ENCODE measurements around the gene FOXO3. TPM values are rescaled to one million over a fixed set of nuclear protein-coding genes. Genes with fewer than 3 reads are reported as not detected.

FOXO3 gene
- total and polyA plus RNA-seq, 5 donors from 2014 or later = 16.9 to 24.2 (median 23.3) TPM

DNA sequence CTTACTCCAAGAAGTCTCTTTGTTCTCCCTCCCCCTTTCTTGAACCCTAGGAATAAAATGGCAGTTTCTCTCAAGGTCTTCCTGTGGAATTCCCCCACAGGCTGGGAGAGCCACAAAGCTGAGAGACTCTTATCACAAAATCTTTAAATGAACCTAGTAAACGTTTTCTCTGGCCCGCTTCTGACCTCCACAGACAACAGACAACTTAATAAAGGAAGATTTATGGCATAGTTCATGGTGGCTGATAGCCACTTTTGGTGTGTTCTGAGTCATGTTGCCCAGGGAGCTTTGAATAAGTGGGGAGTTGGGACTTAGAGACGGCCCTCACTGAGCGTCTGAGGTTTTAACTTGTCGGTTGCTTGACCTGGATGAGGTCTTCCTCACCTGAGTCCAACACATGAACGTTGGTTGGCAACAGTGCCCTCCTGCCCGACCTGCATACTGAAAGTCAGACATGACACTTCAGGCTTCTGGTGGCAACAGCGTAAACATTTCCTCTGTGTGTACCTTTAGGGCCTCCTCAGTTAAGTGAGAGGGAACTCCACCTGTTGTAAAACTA lies 124.1 kb downstream of the FOXO3 start:
- Mint-ChIP-seq H3K4me3 (no peak overlapping the region), H3K36me3 (peaks cover 37% of the 10 kb centered on the region), H3K4me1 (peaks cover 0 to 12% (median 8%) of the 10 kb centered on the region in 4 donors), H3K27ac (peak overlapping the region in 1 of 3 donors; percentile 6), H3K27me3 (no peaks in the 10 kb centered on the region), H3K9me3 (peaks cover 0 to 2% (median 0%) of the 10 kb centered on the region in 7 donors)
- no peaks in the 10 kb centered on the region for H3K27me3 ChIP-seq (ENCODE audit: control insufficient read depth, insufficient read depth, low read length)
- DNase-seq (no peak), ATAC-seq (ENCODE audit: low read depth in 2 of 2) (no peak)
- no peaks in the 10 kb centered on the region for H3K9me3 ChIP-seq (ENCODE audit: control insufficient read depth in 2 of 2, low read length in 2 of 2)
- H3K27ac ChIP-seq (ENCODE audit: insufficient read depth, low read length, poor library complexity, severe bottlenecking) = no peak overlapping the region
- H3K36me3 ChIP-seq (ENCODE audit: control insufficient read depth, insufficient read depth, low read length) = peaks cover 6% of the 10 kb centered on the region
- H3K4me1 ChIP-seq (ENCODE audit: control insufficient read depth, insufficient read depth, low read length, poor library complexity, severe bottlenecking) = no peaks in the 10 kb centered on the region
- H3K4me3 ChIP-seq (ENCODE audit: low read depth, low read length) = no peak overlapping the region

DNA sequence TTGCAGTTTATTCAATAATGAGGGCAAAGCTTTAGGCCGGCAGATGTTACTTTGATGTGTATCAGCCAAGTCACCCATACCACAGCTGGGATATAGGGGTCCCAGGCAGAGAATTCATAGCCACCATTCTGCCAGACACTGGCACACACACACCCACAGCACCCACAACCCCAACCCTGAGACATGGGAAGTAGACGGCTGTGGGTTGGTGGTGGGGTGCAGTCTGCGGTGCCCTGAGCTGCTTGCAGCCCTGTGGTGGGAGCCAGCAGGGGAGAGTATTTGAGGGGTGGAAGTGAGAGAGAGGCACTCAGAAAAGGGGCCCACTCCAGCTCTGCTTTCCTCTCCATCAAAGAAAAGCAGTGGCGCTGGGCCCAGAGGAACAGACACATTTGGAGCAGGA lies 125.3 kb downstream of the FOXO3 start:
- H3K27ac Mint-ChIP-seq = peak overlapping the region in 1 of 3 donors; percentile 3
- peaks cover 0 to 2% (median 0%) of the 10 kb centered on the region in 7 donors for H3K9me3 Mint-ChIP-seq
- H3K27me3 Mint-ChIP-seq = no peaks in the 10 kb centered on the region
- Histone ChIP-seq H3K27ac (ENCODE audit: insufficient read depth, low read length, poor library complexity, severe bottlenecking) (no peak overlapping the region), H3K4me3 (ENCODE audit: low read depth, low read length) (no peak overlapping the region), H3K4me1 (ENCODE audit: control insufficient read depth, insufficient read depth, low read length, poor library complexity, severe bottlenecking) (no peaks in the 10 kb centered on the region), H3K27me3 (ENCODE audit: control insufficient read depth, insufficient read depth, low read length) (no peaks in the 10 kb centered on the region), H3K9me3 (ENCODE audit: control insufficient read depth in 2 of 2, low read length in 2 of 2) (no peaks in the 10 kb centered on the region), H3K36me3 (ENCODE audit: control insufficient read depth, insufficient read depth, low read length) (peaks cover 6% of the 10 kb centered on the region)
- ATAC-seq (ENCODE audit: low read depth in 2 of 2) = no peak
- H3K36me3 Mint-ChIP-seq = peaks cover 26% of the 10 kb centered on the region
- H3K4me3 Mint-ChIP-seq = no peak overlapping the region
- peaks cover 0 to 17% (median 10%) of the 10 kb centered on the region in 4 donors for H3K4me1 Mint-ChIP-seq
- no peak for DNase-seq

DNA sequence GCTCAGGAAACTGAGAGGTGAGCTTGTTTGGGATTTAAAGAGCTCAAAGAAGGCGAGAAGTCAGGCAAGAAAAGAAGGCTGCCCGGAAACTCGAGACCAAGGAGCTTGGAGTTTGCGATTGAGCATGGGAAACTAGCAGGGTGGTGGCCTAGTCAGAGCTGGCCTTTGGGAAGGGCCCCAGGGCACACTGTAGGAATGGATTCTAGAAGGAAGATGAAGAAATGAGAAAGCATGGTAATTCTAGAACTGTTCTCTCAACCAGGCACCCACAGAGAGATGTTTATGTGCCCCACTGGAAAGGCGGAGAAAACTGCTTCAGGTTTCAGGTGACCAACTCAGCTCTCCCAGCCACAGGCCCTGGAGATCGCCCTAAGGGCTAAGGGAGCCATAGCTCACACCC lies 126.2 kb downstream of the FOXO3 start:
- peaks cover 6% of the 10 kb centered on the region for H3K36me3 ChIP-seq (ENCODE audit: control insufficient read depth, insufficient read depth, low read length)
- DNase-seq = no peak

DNA sequence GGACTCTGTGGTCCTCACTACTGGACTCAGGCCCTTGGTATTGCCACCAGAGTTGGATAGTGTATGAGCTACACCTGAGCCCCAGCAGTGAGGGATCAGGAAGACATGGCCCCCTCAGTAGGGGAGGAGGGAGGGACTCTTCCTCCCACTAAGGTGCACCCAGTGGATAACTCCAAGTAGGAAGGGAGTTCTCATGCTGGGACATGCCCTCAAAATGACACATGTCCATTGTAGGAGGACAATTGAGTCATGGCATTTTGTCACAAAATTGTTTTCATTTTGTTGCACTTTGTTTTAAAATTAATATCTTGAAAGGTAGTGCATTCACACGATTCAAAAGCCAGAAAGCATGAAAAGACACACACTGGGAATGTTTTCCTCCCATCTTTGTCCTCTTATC lies 127.2 kb downstream of the FOXO3 start:
- H3K4me3 Mint-ChIP-seq = no peak overlapping the region
- no peak overlapping the region for H3K4me3 ChIP-seq (ENCODE audit: low read depth, low read length)
- H3K27me3 ChIP-seq (ENCODE audit: control insufficient read depth, insufficient read depth, low read length) = no peaks in the 10 kb centered on the region
- no peaks in the 10 kb centered on the region for H3K4me1 ChIP-seq (ENCODE audit: control insufficient read depth, insufficient read depth, low read length, poor library complexity, severe bottlenecking)
- peaks cover 20% of the 10 kb centered on the region for H3K36me3 Mint-ChIP-seq
- H3K4me1 Mint-ChIP-seq = peaks cover 0 to 17% (median 10%) of the 10 kb centered on the region in 4 donors
- H3K27ac Mint-ChIP-seq = no peak overlapping the region
- ATAC-seq (ENCODE audit: low read depth in 2 of 2) (no peak), DNase-seq (no peak)
- no peak overlapping the region for H3K27ac ChIP-seq (ENCODE audit: insufficient read depth, low read length, poor library complexity, severe bottlenecking)
- peaks cover 6% of the 10 kb centered on the region for H3K36me3 ChIP-seq (ENCODE audit: control insufficient read depth, insufficient read depth, low read length)
- no peaks in the 10 kb centered on the region for H3K27me3 Mint-ChIP-seq
- H3K9me3 Mint-ChIP-seq = peaks cover 0 to 2% (median 0%) of the 10 kb centered on the region in 7 donors
- H3K9me3 ChIP-seq (ENCODE audit: control insufficient read depth in 2 of 2, low read length in 2 of 2) = no peaks in the 10 kb centered on the region

More for the DNA sequence above, 126.2 kb downstream of the FOXO3 start:
- Mint-ChIP-seq H3K27me3 (no peaks in the 10 kb centered on the region), H3K36me3 (peaks cover 23% of the 10 kb centered on the region), H3K9me3 (peaks cover 0 to 2% (median 0%) of the 10 kb centered on the region in 7 donors), H3K27ac (no peak overlapping the region), H3K4me3 (no peak overlapping the region), H3K4me1 (peaks cover 0 to 17% (median 10%) of the 10 kb centered on the region in 4 donors)
- H3K27ac ChIP-seq (ENCODE audit: insufficient read depth, low read length, poor library complexity, severe bottlenecking) = no peak overlapping the region
- H3K4me1 ChIP-seq (ENCODE audit: control insufficient read depth, insufficient read depth, low read length, poor library complexity, severe bottlenecking) = no peaks in the 10 kb centered on the region
- H3K27me3 ChIP-seq (ENCODE audit: control insufficient read depth, insufficient read depth, low read length) = no peaks in the 10 kb centered on the region
- H3K9me3 ChIP-seq (ENCODE audit: control insufficient read depth in 2 of 2, low read length in 2 of 2) = no peaks in the 10 kb centered on the region
- no peak overlapping the region for H3K4me3 ChIP-seq (ENCODE audit: low read depth, low read length)
- ATAC-seq (ENCODE audit: low read depth in 2 of 2) = no peak

DNA sequence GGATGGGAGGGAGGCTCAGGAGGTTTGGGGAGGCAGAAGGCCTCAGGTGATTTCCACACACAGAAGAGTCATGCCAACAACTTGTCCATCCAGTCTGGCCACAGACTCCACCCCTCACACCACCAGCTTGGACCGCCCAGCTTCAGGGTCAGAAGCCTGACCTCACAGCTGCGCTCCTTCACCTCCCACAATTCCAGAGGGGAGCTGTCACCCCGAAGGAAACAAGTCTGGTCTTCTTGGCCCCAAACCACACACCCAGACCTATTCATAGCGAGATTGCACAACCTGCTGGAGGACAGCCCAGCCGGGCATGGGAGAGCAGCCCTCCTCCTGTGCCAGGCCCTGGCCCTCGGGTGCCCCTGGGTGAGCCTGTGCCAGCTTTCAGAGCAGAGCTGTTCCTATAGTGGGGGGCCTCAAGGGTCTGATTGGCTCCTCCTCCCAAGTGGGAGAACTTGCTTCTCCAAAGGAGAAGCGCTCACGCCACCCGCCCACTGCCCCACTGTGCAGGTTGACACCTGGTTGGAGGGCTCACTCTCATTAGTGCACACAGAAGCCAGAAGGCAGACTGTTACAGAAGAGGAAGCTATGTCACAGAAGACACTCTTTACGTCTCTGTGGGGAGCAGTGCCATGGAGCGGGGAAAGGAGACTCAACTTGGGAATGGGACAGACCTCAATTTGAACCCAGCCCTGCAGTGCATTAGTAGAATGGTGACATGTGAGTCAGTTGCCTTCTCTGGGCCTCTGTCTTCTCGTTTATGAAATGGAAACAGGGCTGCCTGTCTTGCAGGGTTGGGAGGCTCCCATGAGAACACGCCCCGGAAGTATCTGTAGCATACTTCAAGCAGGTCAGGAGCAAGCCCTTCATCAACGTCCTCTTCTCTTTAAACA lies 128.8 kb downstream of the FOXO3 start:
- Mint-ChIP-seq H3K27ac (no peak overlapping the region), H3K4me1 (peaks cover 0 to 15% (median 9%) of the 10 kb centered on the region in 4 donors), H3K9me3 (peaks cover 0 to 2% (median 0%) of the 10 kb centered on the region in 7 donors), H3K36me3 (peaks cover 24% of the 10 kb centered on the region), H3K27me3 (no peaks in the 10 kb centered on the region), H3K4me3 (no peak overlapping the region)
- H3K27ac ChIP-seq (ENCODE audit: insufficient read depth, low read length, poor library complexity, severe bottlenecking) = no peak overlapping the region
- no peaks in the 10 kb centered on the region for H3K27me3 ChIP-seq (ENCODE audit: control insufficient read depth, insufficient read depth, low read length)
- no peak for ATAC-seq (ENCODE audit: low read depth in 2 of 2)
- no peak for DNase-seq
- H3K36me3 ChIP-seq (ENCODE audit: control insufficient read depth, insufficient read depth, low read length) = peaks cover 6% of the 10 kb centered on the region
- no peak overlapping the region for H3K4me3 ChIP-seq (ENCODE audit: low read depth, low read length)
- no peaks in the 10 kb centered on the region for H3K9me3 ChIP-seq (ENCODE audit: control insufficient read depth in 2 of 2, low read length in 2 of 2)
- no peaks in the 10 kb centered on the region for H3K4me1 ChIP-seq (ENCODE audit: control insufficient read depth, insufficient read depth, low read length, poor library complexity, severe bottlenecking)

DNA sequence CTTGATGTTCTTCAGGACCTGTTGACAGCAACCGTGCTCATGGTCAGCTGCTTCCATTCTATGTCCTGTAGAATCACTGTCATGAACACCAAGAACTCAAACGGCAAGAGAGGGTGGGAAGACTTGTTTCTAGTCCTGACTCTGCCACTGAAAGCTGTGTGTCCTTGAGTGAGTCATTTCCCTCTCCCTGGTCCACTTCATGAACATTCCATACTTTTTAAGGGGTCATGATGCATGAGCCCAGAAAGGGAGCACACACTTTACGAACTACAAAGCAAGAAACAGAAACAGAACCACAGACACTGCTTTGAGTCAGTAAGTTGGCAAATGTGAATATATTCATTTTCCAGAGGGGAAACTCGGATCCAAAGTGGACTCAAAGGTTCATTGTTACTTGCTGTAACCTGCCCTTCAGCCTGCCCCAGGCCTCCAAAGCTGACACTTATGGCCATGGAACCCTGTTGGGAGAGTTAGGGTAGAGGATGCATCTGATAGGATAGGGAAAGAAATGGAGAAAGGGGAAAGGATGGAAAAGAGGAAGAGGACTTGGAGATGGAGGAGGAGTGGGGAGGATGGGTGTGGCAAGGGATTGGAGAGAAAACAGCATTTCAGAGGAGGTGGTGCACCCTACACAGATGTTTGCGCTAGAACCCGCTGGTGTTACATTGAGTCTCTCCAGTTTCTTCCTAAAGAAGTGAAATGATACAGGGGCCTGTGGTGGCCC lies 129.8 kb downstream of the FOXO3 start:
- Mint-ChIP-seq H3K4me1 (peaks cover 0 to 8% (median 4%) of the 10 kb centered on the region in 4 donors), H3K27ac (peak overlapping the region in 1 of 3 donors; percentile 6), H3K9me3 (peaks cover 0 to 2% (median 0%) of the 10 kb centered on the region in 7 donors), H3K4me3 (no peak overlapping the region), H3K27me3 (no peaks in the 10 kb centered on the region), H3K36me3 (peaks cover 21% of the 10 kb centered on the region)
- H3K9me3 ChIP-seq (ENCODE audit: control insufficient read depth in 2 of 2, low read length in 2 of 2) = no peaks in the 10 kb centered on the region
- H3K27me3 ChIP-seq (ENCODE audit: control insufficient read depth, insufficient read depth, low read length) = no peaks in the 10 kb centered on the region
- DNase-seq (no peak), ATAC-seq (ENCODE audit: low read depth in 2 of 2) (no peak)
- H3K4me1 ChIP-seq (ENCODE audit: control insufficient read depth, insufficient read depth, low read length, poor library complexity, severe bottlenecking) = no peaks in the 10 kb centered on the region
- no peak overlapping the region for H3K4me3 ChIP-seq (ENCODE audit: low read depth, low read length)
- no peak overlapping the region for H3K27ac ChIP-seq (ENCODE audit: insufficient read depth, low read length, poor library complexity, severe bottlenecking)
- peaks cover 2% of the 10 kb centered on the region for H3K36me3 ChIP-seq (ENCODE audit: control insufficient read depth, insufficient read depth, low read length)

DNA sequence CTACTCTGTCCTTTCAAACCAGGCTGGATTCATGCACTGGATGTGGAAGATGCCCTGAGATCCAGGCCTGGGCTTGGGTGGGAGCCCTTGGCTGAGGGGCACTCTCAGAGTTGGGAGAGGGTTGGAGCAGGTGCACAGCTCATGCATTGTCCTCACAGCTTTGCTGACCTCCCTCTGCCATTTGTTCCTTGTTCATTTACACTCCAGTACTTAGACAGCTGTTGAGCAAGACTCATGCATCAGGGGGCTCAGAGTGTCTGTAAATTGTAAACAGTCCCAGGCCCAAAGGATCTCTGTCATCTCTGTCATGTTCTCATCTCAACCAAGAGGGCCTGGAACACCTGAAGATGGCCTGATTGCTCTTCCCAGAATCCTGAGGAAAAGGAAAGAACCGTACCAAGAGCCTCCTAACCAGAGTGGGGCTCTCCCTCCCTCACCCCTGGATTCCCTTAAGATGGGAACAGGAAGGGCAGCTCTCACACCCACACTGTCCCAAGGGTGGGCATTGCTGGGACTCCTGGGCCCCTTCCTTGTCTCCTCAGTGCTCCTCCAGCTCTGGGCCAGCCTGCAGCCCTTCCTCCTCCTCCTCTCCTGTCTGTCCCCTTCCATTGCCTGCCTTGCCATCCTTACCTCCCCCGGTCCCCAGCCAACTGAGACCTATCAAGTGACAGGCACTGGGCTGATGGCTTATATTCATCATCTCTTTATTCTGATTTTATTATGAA lies 132.9 kb downstream of the FOXO3 start:
- no peaks in the 10 kb centered on the region for H3K9me3 ChIP-seq (ENCODE audit: control insufficient read depth in 2 of 2, low read length in 2 of 2)
- ATAC-seq (ENCODE audit: low read depth in 2 of 2) (no peak), DNase-seq (no peak)
- Mint-ChIP-seq H3K9me3 (no peaks in the 10 kb centered on the region), H3K27me3 (no peaks in the 10 kb centered on the region), H3K4me1 (peaks cover 0 to 8% (median 0%) of the 10 kb centered on the region in 4 donors), H3K27ac (peak overlapping the region in 1 of 3 donors; percentile 82), H3K4me3 (no peak overlapping the region), H3K36me3 (peaks cover 8% of the 10 kb centered on the region)
- H3K4me3 ChIP-seq (ENCODE audit: low read depth, low read length) = no peak overlapping the region
- H3K27ac ChIP-seq (ENCODE audit: insufficient read depth, low read length, poor library complexity, severe bottlenecking) = no peak overlapping the region
- no peaks in the 10 kb centered on the region for H3K4me1 ChIP-seq (ENCODE audit: control insufficient read depth, insufficient read depth, low read length, poor library complexity, severe bottlenecking)
- H3K27me3 ChIP-seq (ENCODE audit: control insufficient read depth, insufficient read depth, low read length) = no peaks in the 10 kb centered on the region
- H3K36me3 ChIP-seq (ENCODE audit: control insufficient read depth, insufficient read depth, low read length) = no peaks in the 10 kb centered on the region
